Vagina (tissue), 2 donors: ENCODE data around the gene HNRNPK.

Source experiments
- POLR2A ChIP-seq, 2 donors: fragments of 450-650 bp; IDR thresholded peaks; one replicate each; pipeline ENCODE4 v1.6.1; 2017; ENCODE audit warnings: antibody characterized with exemption in 2 of 2, mild to moderate bottlenecking in 2 of 2, moderate library complexity in 2 of 2
- TF ChIP-seq, protein P1 (sequence below), 3 experiments: fragments of 450-650 bp in 2 of 3; fragments of 200-600 bp in 1 of 3; sonication (generic) in 1 of 3; IDR thresholded peaks; one replicate each; pipeline ENCODE4 v1.5.1; 2017 to 2019; ENCODE audit warnings: antibody characterized with exemption in 3 of 3, mild to moderate bottlenecking in 2 of 3, moderate library complexity in 2 of 3

DNA sequence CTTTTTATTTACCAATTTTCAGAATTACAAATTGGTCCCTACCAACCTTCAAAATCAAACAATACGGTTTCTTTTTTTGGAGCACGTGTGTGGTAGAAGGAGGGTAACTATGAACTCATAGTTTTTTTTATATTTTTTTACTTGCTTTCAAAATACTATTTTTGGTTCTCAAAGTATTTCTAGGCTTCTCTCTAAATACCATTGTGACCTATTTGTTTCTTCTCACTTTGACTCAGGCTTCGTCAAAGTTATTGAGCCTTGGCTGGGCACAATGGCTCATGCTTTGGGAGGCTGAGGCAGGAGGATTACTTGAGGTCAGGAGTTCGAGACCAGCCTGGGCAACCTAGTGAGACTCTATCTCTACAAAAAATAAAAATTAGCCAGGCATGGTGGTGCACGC, 47.2 kb downstream of the HNRNPK start:
- TF ChIP-seq POLR2A (IDR thresholded peaks at IDR 0.05): no peak
- TF ChIP-seq, protein P1, sequence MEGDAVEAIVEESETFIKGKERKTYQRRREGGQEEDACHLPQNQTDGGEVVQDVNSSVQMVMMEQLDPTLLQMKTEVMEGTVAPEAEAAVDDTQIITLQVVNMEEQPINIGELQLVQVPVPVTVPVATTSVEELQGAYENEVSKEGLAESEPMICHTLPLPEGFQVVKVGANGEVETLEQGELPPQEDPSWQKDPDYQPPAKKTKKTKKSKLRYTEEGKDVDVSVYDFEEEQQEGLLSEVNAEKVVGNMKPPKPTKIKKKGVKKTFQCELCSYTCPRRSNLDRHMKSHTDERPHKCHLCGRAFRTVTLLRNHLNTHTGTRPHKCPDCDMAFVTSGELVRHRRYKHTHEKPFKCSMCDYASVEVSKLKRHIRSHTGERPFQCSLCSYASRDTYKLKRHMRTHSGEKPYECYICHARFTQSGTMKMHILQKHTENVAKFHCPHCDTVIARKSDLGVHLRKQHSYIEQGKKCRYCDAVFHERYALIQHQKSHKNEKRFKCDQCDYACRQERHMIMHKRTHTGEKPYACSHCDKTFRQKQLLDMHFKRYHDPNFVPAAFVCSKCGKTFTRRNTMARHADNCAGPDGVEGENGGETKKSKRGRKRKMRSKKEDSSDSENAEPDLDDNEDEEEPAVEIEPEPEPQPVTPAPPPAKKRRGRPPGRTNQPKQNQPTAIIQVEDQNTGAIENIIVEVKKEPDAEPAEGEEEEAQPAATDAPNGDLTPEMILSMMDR (IDR thresholded peaks at IDR 0.05): no peak
